HG03095 (cell line): ENCODE data around the gene TIAM2.
A peak's percentile ranks its signal among the peaks of the same experiment; 100 is the strongest.
"Not testable (repeated sequence)": the region's sequence is repeated elsewhere in the genome, so short reads cannot be mapped to it uniquely, and the experiment has no call there.

Experiments used
- ATAC-seq: cut with Tn5 transposase; IDR thresholded peaks from one replicate; pipeline ENCODE4 v1.9.1; 2021; ENCODE audit warnings: moderate library complexity; ENCODE audit not compliant: unreplicated experiment

TIAM2 gene

DNA sequence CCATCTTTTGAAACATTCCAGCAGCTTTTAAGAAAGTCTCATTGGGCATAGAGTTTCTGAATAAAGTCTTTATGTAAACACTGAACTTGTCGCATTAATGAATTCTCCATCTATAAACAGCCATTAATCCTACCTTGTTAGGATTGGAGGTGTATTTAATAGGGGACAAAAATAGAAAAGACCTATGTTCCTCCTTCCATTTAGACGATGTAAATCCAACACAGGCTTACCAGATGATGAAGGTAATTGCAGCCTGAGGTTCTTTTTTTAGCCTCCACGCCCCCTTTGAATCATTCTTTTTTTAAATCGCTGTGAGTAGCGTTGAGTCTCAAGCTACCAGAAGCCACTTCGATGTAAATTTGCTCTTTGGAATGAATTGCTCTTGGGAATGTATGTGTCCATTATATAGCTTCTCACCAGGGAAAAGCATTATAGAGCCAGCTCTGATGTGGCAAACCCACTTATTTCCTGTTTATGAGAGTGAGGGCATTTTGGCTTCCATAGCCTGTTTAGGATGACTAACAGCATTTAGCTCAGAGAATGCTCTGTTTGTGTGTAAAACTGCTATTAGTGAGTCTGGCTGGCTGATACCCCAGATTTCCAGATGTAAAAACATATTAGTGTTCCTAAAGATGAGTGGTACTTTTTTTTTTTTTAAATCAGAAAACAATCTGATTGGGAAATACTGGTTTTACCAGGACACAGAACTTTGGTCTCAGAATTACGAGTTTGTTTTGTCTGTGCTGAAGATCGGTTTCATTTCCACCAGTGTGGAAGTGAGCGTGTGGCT is 193.8 kb downstream of the TIAM2 start:
- no peak for ATAC-seq

DNA sequence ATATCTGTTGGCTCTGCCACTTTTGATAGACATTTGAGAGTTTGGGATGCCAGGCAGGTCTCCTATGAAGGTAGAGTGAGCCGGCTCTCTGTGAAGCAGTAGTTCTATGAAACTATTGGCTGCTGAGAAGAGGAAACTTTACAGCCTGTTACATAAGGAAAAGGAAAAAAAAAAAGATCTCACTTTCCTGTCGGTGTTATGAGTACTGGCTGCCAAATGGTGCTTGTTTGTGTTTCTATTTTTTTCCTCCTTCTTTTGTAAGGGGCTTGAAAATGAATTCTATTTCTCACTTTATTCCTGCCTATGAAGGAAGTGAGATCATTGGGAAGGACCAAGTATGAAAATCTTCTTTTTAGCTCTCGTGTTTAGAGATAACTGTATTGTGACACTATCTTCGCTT is 195.6 kb downstream of the TIAM2 start:
- no peak for ATAC-seq

DNA sequence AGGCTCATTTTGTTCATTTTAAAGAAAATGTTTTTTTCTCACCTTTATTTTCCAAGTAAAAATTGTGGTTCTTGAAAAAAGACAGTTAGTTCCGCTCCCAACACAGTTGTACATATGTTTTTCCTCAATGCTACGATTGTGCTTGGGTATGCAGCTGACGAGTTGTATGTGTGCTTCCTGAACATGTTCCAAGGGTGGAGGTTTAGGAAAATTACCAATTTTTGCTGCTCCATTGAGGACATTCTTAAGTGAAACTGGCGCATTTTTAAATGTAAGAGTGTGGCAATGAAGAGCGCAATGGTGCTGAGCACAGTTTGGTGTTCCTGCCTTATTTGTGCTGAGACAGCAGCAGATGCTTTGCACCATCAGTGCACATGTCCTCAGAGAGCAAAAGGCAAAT is 198.4 kb downstream of the TIAM2 start:
- no peak for ATAC-seq

DNA sequence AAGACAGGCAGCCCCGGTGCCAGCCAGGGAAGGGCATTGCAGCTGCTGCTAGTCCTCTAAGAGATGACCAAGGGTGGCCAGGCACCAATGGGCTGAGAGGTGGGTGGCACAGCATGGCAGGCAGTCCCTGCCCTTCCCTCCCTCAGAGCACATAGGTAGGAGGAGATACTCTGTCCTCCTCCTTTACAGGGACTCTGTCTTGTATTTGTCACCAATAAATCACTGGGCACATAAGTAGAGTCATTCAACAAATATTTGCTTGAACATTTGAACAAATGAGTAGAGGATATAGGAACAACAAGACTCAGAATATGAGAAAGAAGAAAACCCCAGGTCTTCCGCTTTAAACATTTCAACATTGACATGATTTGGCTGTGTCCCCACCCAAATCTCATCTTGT is 199.3 kb downstream of the TIAM2 start:
- ATAC-seq = no peak

DNA sequence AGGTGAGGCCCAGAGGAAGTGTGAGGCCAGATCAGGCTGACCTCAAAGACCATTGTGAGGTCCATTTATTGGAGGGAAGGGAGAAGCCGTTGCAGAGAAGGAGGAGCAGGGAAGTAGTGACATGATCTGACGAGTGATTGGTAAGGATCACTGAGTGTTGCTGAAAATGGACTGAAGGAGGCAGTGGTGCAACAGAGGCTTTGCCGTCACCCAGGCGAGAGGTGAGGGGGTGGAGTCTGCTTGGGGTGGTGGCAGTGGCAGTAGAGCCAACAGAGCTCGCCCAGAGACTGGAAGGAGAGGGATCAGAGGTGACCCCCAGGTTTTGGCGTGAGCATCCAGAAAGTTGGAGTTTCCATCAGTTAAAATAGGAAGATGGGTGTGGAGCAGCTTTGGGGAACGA is 200.8 kb downstream of the TIAM2 start:
- ATAC-seq = no peak

DNA sequence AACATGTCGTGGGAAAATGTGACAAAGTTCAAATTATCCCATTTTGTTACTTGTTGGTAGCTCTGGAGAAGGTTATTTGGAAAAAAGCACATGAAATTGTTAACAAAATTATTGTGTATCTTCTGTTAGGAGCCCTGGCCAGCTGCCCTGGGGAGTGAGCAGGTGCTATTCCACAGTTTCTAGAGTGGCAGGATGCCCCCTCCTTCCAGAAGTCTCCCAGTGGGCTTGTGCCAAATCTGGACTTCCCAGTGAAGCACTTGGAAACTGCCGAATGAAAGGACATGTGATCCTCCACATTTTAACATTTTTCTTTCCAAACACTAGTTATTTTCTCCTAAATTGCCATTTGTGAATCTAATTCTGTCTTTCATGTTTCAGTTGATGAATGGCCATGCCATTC is 201.8 kb downstream of the TIAM2 start:
- ATAC-seq = no peak

DNA sequence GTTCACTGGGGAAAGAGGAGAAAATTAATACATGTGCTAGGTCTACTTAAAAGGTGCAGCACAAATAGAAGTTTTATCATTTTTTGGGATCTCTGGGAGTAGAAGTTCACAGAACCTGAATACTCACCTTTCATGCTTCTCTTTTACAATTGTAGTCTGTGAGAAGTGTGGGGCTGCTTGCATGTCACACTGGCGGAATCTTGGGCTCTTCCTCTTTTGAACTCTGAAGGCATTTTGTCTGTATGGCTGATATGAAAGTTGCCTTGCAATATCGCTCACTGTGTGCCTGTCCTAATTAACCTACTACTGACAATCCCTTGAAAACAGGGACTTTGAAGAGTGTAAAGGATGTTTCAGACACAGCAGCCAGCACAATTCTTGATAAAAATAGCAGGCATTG is 202.8 kb downstream of the TIAM2 start:
- ATAC-seq = no peak

DNA sequence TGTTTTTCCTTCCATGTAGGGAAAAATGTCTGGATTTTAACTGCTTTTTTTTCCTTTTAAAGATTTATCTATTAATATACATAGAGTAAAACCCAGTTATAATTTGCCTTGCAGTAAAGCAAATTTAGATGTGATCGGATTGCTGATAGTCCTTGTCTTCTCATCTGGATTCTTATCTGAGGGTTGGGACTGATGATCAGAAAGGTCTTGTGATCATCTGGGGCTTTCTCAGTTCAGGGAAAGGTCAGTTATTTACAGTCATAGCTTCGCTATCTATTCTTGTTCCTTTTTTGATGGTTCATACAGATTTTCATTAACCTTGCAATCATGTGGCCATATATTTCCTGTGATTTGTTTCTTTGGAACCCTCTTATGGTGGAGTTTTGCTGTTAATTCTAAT is 204.9 kb downstream of the TIAM2 start:
- ATAC-seq = peak; percentile 61

DNA sequence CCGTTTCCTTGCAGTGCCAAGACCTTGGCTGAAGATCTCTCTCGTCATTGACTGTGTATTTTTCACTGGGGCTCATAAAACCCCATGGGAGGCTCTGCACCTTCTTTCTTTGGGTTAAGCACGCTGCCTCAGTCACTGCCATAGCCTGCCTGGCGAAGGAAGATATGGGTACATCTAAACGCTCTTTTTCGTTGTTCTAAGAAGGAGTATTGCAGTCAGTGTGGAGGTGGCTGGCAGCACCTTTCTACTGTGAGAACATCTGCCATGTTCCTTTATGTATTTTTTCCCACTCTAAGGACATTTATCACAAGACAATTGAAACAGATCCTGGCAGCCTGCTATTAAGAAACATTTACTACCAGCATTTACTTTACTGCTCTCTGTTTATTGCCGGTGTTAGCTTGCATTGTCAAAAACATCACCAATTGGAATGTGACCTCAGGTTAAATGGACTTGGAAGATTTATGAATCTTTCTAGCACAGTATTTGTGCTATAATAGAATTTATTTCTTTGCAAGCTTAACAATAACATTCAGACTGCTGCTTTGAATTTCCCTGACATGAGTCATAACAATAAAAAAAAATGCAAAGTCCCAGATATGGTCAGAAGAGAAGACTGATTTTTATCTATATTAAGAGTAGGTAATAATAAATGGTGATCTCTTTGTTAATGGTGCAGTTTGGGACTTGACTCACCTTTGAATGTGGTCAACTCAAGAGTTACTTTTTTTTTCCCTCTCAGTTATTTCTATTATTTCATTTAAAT is 206.5 kb downstream of the TIAM2 start:
- ATAC-seq = no peak

DNA sequence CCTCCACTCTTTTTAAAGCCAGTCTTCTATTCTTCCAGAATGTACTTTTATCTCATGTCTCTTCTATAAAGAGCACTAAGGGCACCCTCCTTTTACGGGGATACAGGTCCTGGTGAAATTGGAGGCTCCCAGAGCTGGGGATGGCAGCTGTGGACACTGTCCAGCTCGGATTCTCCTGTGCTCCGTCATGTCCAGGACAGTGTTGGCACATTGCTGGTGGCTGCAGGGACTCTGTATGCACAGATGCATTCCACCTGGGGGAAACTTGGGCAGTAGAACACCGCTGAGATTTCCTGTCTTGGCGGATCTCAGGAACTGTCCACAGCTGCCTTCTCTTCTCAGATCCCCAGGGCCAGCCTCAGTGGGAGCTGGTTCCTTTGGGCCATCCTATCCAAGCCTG is 212.1 kb downstream of the TIAM2 start:
- ATAC-seq = no peak

DNA sequence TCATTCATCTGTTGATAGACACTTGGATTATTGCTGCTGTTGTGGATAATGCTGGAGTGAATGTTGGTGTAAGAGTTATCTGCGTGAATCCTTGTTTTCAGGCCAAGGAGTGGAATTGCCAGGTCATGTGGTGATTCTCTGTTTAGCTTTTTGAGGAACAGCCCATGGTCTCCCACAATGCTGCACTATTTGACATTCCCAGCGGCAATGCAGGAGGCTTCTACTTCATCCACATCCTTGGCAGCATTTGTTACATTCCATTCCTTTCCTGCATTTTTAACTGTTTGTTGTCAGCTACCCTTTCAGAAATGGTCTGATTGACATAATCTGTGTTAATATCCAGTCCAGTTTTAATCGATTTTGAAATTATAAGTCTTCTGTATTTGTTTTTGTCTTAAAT is 217.0 kb downstream of the TIAM2 start:
- no peak for ATAC-seq

DNA sequence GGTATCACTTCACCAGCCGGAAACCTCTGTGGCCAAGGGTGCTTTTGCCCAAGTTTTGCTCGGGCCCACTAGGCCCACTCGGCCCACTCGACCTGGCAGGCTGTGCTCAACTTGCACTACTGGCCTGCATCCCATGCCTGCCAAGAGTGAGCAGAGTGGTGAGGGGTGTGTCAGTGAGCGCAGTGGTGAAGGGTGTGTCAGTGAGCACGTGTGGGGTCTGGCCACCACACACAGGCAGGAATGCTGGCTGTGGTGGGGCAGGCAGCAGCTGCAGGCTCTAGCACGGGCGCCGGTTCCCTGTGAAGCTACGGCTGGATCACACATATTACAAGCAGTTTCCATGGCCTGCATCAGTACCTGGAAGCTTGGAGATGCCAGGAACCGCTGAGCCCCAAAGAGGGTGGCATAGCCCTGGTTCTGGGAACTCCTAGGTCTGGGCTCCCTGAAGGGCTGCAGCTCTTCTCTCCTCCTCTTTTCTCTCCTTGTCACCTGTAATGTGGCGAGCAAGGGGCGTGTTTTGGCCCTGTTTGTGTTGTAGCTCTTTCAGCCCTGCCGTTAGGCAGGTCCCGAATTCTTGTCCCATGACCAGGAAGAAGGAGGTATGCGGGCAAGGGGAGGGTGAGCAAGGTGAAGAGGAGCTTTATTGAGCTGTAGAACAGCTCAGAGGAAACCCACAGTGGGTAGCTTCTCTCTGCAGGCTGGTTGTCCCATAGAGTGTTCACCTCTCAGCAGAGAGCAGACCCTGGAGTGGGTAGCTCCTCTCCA is 217.7 kb downstream of the TIAM2 start:
- ATAC-seq = no peak

DNA sequence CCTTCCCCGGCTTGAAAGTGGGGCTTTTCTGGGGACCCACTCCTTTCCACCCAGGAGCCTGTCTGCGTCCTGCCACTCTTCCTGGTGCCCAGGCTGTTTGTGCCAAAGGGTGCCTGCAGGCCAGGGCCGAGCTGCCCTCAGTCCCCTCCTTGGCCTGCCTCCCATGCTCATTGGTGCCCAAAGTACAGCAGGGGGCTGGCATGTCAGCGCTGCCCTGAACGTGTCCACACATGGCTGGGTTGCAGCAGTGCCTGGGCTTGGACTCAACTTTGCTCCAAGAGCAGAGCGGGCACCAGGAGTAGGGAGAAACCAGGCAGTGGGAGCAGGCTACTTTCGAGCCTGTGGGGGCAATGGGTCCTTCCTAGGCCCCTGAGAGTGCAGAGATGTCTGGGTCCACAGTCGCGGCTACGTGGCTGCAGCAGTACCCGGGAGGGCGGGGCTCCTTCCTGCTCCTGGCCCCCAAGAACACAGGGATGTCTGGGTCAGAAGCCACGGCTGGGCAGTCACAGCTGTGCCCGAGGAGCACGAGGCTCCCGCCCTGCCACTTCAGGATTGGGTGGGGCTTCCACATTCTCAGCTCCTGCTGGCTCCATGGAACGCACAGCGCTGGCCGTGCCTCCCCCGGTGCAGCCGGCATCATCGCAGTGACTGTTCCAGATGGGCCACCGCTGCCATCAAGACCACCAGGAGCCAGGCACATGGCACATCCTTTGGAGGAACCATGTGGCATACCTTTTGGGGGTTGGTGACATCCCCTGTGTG is 218.7 kb downstream of the TIAM2 start:
- no peak for ATAC-seq

DNA sequence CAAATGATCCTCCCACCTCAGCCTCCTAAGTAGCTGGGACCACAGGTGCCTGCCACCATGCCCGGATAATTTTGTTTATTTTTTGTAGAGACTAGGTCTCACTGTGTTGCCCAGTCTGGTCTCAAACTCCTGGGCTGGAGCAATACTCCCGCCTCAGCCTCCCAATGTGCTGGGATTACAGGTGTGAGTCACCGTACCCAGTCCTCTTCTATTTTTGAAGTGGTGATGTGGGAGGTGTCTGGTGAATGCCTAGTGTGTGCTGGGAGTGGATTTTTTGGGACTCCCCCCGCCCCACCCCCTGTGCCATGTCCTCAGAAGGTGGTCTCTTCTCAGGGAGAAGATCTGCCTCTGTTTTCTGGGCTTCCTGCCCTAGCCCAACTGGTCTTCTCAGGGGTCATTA is 220.8 kb downstream of the TIAM2 start:
- no peak for ATAC-seq

DNA sequence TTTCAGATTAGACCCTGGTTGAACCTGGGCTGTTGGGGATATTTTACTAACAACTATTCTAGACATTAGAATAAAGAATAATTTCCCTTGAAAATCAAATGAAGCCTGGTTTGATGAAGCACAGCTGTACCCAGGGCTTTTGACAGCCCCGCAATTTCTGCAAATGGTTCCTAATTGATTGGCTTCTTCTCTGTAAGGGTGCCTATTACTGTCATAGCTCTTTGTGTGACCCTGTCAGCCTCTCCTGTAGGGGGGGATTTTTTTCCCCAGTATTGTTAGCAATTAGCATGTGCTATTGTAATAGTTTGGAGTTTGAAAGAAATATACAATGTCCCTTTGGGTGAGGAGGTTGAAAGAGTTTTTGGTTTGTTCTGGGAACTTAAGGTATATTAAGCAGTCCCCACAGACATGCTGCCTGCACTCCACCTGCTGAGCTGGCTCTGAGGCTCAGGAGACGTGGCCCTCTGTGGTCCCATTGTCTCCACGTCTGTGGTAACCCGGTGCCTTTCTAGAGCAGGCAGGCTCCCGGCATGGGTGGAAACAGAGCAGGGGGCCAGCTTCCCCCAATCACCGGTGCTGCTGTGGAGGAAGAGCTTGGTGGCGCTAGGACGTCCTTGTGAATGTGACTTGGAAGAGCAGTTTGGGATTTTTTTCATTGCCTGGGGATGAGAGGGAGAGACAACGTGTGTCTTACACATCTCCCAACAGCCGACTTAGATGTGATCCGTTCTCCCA is 221.4 kb downstream of the TIAM2 start:
- ATAC-seq = no peak

DNA sequence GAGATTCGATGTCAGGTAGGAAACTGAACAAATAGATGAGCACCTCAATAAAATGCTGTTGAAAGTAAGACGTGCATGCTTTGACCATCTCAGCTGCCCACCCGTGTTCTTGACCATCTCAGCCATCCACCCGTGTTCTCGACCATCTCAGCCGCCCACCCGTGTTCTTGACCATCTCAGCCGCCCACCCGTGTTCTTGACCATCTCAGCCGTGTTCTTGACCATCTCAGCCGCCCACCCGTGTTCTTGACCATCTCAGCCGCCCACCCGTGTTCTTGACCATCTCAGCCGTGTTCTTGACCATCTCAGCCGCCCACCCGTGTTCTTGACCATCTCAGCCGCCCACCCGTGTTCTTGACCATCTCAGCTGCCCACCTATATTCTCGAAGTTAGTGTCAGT is 223.6 kb downstream of the TIAM2 start:
- ATAC-seq = not testable (repeated sequence)

DNA sequence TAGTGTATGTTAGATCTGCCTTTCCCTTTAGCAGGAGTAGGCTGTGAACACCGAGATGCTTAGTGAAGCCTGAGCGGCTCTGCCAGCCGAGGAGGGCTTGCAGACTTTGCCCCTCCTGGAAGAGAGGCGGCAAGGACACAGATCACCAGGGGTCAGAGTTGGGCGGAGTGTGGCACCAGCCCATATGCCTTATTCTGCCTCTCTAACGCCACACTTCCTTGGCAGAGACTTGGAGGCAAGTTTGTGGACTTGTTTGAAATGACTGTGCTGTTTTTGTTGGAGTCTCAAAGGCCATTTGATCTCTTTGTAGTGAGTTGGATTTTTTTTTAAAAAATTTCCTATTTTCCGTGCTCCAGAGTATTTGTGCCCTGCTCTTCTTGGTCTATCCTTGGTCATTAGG is 224.2 kb downstream of the TIAM2 start:
- ATAC-seq = no peak

DNA sequence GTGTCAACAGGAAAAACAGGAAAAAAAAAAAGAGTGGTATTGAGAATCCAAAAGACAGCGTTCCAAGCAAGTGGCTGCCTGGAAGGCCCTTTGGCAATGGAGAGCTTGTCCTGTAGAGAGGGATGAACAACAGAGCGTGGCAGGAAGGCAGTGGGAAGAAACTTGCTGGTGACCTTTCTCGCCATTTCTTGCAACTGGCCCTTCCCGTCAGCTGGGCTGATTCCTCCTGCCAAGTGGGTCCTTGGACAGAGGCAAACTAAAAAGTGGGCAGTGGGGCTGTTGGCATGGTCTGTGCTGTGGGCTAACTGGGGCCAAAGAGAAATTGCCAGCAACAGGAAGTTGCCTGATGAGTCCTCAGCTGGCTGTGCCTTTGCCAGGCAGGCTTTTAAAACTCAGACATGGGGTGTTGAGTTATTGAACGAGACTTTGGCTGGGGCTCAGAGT is 224.8 kb downstream of the TIAM2 start:
- ATAC-seq = no peak

DNA sequence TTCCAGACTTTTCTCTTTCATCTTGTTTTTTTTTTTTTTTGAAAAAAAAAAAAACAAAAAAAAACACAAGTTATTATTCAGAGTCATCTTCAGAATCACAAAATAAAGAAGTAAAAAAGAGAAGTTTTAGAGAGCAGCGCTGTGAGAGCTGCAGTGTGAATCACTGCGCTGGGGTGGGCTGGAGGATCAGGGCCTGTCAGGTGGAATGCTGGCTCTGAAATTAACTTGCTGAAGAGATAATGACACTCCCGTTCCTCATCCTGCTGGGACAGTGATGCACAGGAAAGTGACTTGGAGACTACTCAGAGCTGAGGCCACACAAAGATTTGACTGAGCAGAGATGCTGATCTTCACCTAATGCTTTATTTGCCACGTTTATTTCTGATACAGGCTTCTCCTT is 226.0 kb downstream of the TIAM2 start:
- no peak for ATAC-seq

DNA sequence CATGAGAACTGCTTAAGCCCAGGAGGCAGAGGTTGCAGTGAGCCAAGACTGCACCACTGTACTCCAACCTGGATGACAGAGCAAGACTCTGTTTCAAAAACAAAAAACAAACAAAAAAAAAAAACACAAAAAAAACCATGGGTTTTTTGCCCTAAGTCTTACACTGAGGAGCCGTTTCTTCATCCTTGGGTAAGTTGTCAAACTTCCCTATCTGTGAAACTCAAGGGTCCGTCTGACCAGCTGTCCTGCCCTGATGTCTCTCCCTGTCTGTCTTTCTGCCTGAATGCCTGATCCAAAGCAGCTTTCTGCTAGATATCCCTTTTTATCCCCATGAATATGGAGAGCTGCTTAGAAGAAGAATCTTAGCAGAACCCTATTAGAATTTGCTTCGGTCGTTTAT is 227.4 kb downstream of the TIAM2 start:
- no peak for ATAC-seq
